Panc1 (cell line): ENCODE measurements around the gene C1QC. TPM values are rescaled to one million over a fixed set of nuclear protein-coding genes. Genes with fewer than 3 reads are reported as not detected.

ENCODE experiments used
- ATAC-seq: fragments of 200-7000 bp; cut with Tn5 transposase; 2 replicates; pipeline ENCODE4 v1.9.1; 2020; ENCODE audit warnings: mild to moderate bottlenecking, moderate library complexity
- BruUV-seq: library from RNA; stranded (reverse); fragments of 400-500 nt; replicated peaks from 2 replicates; lab custom pipeline; 2021; lab: Mats Ljungman, UMichigan
- CTCF ChIA-PET: fragments of 300-600 bp; sonication (Branson Sonifier 250); formaldehyde crosslinking; loops from one replicate; lab custom pipeline; 2022; ENCODE audit warnings: antibody characterized with exemption; lab: Charles Lee
- POLR2A ChIA-PET: fragments of 300-600 bp; sonication (Branson Sonifier 250); formaldehyde crosslinking; loops from one replicate; lab custom pipeline; 2022; ENCODE audit warnings: antibody characterized with exemption; lab: Charles Lee
- DNase-seq: peaks from one replicate; pipeline ENCODE4 v3.0.0-alpha.2; 2010; ENCODE audit warnings: low read depth, low spot score
- H3K27ac ChIP-seq: 2 replicates; pipeline ENCODE4 v1.5.1; 2011; ENCODE audit warnings: mild to moderate bottlenecking, low read length, inconsistent platforms
- H3K27me3 ChIP-seq: fragments of 200-500 bp; sonication (Bioruptor generic); 2 replicates; pipeline ENCODE4 v1.6.0; 2014; ENCODE audit warnings: low read length, inconsistent platforms; ENCODE audit not compliant: control insufficient read depth, insufficient read depth
- H3K36me3 ChIP-seq: fragments of 200-500 bp; sonication (Bioruptor generic); 2 replicates; pipeline ENCODE4 v1.5.1; 2014; ENCODE audit warnings: inconsistent platforms, mild to moderate bottlenecking, low read length, moderate library complexity; ENCODE audit not compliant: control insufficient read depth, insufficient read depth
- H3K4me1 ChIP-seq: 2 replicates; pipeline ENCODE4 v1.5.1; 2011; ENCODE audit warnings: inconsistent platforms, mild to moderate bottlenecking, low read length, moderate library complexity; ENCODE audit not compliant: control insufficient read depth, insufficient read depth
- H3K4me3 ChIP-seq, 2 experiments: 2 replicates each; pipeline ENCODE4 v1.5.1; 2011 to 2012; ENCODE audit warnings: low read depth in 2 of 2, low read length in 2 of 2, mild to moderate bottlenecking in 2 of 2, inconsistent platforms in 1 of 2, moderate library complexity in 1 of 2
- H3K9me3 ChIP-seq: fragments of 200-500 bp; sonication (Bioruptor generic); 2 replicates; pipeline ENCODE4 v1.5.1; 2014; ENCODE audit warnings: low read depth, mild to moderate bottlenecking, inconsistent platforms, low read length, moderate library complexity; ENCODE audit not compliant: control insufficient read depth, insufficient read depth
- POLR2AphosphoS5 ChIP-seq: IDR thresholded peaks from 2 replicates; pipeline ENCODE4 v1.6.1; 2012; ENCODE audit warnings: mild to moderate bottlenecking, low read depth, low read length, moderate library complexity
- SIN3A ChIP-seq: IDR thresholded peaks from 2 replicates; pipeline ENCODE4 v1.6.1; 2012; ENCODE audit warnings: low read depth, mild to moderate bottlenecking, low read length, moderate library complexity, borderline replicate concordance; ENCODE audit not compliant: insufficient read depth
- TCF7L2 ChIP-seq: IDR thresholded peaks from 2 replicates; pipeline ENCODE4 v1.6.1; 2011; ENCODE audit warnings: mild to moderate bottlenecking, low read depth, low read length, inconsistent platforms
- in situ Hi-C: cut with HindIII; loops from 2 replicates; pipeline ENCODE4 v1.10.0; 2016; ENCODE audit warnings: low sequenced_read_pairs, low pct_unique_long_range_greater_than_20kb
- intact Hi-C: fragments of 100-400 bp; cut with micrococcal nuclease; formaldehyde crosslinking; loops from one replicate; pipeline ENCODE4 v1.10.0; 2022; ENCODE audit not compliant: unreplicated experiment
- total RNA-seq: library from RNA; stranded (reverse); gene quantifications from one replicate; pipeline ENCODE4 v1.2.1, GENCODE V29; 2021; ENCODE audit not compliant: unreplicated experiment
- TF ChIP-seq, protein P1 (sequence below): fragments of 450-650 bp; IDR thresholded peaks from 2 replicates; pipeline ENCODE4 v1.5.1; 2017; ENCODE audit warnings: mild to moderate bottlenecking
- TF ChIP-seq, protein P2 (sequence below), 2 experiments: IDR thresholded peaks; 2 replicates each; pipeline ENCODE4 v1.6.1; 2011 to 2012; ENCODE audit warnings: low read depth in 2 of 2, control low read depth in 1 of 2, low read length in 1 of 2, mild to moderate bottlenecking in 1 of 2, moderate library complexity in 1 of 2; ENCODE audit not compliant: insufficient read depth in 1 of 2

C1QC gene
- total RNA-seq, 1 experiment from 2014 or later: 0.64 TPM

DNA sequence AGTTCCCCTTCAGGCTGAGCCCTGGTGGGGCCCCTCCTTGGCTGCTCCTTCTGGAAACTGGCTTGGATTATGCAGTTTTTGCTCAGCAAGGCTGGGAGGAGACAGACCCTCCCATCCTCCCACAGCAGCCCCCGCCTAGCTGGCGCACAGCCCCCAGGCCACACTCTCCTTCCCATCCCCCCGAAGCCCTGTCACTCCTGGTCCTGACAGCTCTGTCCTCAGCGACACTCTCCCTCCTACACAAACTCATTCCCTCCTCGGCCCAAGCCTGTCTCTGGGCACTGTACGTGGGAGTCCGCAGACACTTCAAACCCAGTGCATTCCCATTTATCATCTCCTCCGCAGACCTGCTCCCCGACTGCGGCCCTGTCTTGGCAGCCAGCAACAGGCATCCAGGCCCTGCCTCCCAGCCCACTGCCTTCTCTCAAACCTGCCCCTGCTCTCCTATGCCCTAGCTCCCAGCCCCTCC is 42.2 kb downstream of the C1QC start:
- intact Hi-C loops: no loop called here
- Histone ChIP-seq H3K36me3 (no peaks in the 10 kb centered on the region), H3K27me3 (no peaks in the 10 kb centered on the region), H3K9me3 (no peaks in the 10 kb centered on the region), H3K4me3 (no peak overlapping the region), H3K27ac (no peak overlapping the region), H3K4me1 (no peaks in the 10 kb centered on the region)
- in situ Hi-C loops: no loop called here
- POLR2A ChIA-PET: no interaction called here
- no peak for ATAC-seq
- DNase-seq: no peak
- TF ChIP-seq POLR2AphosphoS5 (no peak), SIN3A (no peak), TCF7L2 (no peak)
- TF ChIP-seq, protein P1, sequence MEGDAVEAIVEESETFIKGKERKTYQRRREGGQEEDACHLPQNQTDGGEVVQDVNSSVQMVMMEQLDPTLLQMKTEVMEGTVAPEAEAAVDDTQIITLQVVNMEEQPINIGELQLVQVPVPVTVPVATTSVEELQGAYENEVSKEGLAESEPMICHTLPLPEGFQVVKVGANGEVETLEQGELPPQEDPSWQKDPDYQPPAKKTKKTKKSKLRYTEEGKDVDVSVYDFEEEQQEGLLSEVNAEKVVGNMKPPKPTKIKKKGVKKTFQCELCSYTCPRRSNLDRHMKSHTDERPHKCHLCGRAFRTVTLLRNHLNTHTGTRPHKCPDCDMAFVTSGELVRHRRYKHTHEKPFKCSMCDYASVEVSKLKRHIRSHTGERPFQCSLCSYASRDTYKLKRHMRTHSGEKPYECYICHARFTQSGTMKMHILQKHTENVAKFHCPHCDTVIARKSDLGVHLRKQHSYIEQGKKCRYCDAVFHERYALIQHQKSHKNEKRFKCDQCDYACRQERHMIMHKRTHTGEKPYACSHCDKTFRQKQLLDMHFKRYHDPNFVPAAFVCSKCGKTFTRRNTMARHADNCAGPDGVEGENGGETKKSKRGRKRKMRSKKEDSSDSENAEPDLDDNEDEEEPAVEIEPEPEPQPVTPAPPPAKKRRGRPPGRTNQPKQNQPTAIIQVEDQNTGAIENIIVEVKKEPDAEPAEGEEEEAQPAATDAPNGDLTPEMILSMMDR: no peak
- TF ChIP-seq, protein P2, sequence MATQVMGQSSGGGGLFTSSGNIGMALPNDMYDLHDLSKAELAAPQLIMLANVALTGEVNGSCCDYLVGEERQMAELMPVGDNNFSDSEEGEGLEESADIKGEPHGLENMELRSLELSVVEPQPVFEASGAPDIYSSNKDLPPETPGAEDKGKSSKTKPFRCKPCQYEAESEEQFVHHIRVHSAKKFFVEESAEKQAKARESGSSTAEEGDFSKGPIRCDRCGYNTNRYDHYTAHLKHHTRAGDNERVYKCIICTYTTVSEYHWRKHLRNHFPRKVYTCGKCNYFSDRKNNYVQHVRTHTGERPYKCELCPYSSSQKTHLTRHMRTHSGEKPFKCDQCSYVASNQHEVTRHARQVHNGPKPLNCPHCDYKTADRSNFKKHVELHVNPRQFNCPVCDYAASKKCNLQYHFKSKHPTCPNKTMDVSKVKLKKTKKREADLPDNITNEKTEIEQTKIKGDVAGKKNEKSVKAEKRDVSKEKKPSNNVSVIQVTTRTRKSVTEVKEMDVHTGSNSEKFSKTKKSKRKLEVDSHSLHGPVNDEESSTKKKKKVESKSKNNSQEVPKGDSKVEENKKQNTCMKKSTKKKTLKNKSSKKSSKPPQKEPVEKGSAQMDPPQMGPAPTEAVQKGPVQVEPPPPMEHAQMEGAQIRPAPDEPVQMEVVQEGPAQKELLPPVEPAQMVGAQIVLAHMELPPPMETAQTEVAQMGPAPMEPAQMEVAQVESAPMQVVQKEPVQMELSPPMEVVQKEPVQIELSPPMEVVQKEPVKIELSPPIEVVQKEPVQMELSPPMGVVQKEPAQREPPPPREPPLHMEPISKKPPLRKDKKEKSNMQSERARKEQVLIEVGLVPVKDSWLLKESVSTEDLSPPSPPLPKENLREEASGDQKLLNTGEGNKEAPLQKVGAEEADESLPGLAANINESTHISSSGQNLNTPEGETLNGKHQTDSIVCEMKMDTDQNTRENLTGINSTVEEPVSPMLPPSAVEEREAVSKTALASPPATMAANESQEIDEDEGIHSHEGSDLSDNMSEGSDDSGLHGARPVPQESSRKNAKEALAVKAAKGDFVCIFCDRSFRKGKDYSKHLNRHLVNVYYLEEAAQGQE (IDR thresholded peaks at IDR 0.05; ENCODE audit: insufficient read depth in 1 of 2, low read depth in 2 of 2, low read length in 1 of 2): no peak
- no TSS peak for BruUV-seq
- CTCF ChIA-PET: interaction anchor here (0.7 kb wide), 1 partner anchor 145 kb away, joined by 4 read pairs; no protein-coding TSS in a partner anchor

DNA sequence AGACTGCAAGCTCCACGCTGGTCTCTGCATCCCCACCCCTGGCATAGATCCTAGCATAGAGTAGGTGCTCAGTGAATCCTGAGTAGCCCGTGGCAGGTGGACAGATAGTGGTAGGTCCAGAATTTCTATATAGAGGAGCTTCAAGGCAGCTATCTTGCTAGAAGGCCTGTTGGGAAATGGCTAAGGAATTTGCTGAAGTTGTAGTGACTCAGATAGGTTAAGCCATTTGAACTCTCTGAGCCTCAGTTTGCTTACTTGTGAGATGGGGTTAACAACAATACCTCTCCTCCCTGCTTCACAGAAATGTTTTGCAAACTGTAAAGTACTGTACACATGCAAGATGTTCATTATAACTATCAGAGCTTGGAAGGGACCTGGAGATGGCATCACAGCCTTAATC is 43.8 kb downstream of the C1QC start:
- TF ChIP-seq, protein P2 (IDR thresholded peaks at IDR 0.05; ENCODE audit: insufficient read depth in 1 of 2, low read depth in 2 of 2, low read length in 1 of 2): no peak
- TF ChIP-seq, protein P1: no peak
- TF ChIP-seq SIN3A (no peak), POLR2AphosphoS5 (no peak), TCF7L2 (no peak)
- H3K27ac ChIP-seq: no peak overlapping the region
- ChIA-PET CTCF (no interaction called here), POLR2A (no interaction called here)
- intact Hi-C loops (no loop called here), in situ Hi-C loops (no loop called here)
- ATAC-seq (no peak), DNase-seq (no peak)
- H3K4me1 ChIP-seq: no peaks in the 10 kb centered on the region
- no peaks in the 10 kb centered on the region for H3K36me3 ChIP-seq
- no TSS peak for BruUV-seq
- H3K27me3 ChIP-seq: no peaks in the 10 kb centered on the region
- no peak overlapping the region for H3K4me3 ChIP-seq
- H3K9me3 ChIP-seq: no peaks in the 10 kb centered on the region
